OCI-LY7 (cell line): ENCODE measurements around the gene ITGA7.
A peak's percentile ranks its signal among the peaks of the same experiment; 100 is the strongest.

Experiments used
- EZH2phosphoT487 ChIP-seq: fragments of 200-600 bp; sonication (generic); IDR thresholded peaks from 2 replicates; pipeline ENCODE4 v1.6.1; 2018; ENCODE audit warnings: low read depth, borderline replicate concordance, mild to moderate bottlenecking, mixed run types, antibody characterized with exemption, low read length, moderate library complexity, mixed read lengths
- TF ChIP-seq, protein P1 (sequence below): fragments of 200-600 bp; sonication (generic); conservative IDR thresholded peaks from 2 replicates; pipeline ENCODE4 v1.5.1; 2014; ENCODE audit warnings: mild to moderate bottlenecking, antibody characterized with exemption, low read length, moderate library complexity, mixed read lengths

DNA sequence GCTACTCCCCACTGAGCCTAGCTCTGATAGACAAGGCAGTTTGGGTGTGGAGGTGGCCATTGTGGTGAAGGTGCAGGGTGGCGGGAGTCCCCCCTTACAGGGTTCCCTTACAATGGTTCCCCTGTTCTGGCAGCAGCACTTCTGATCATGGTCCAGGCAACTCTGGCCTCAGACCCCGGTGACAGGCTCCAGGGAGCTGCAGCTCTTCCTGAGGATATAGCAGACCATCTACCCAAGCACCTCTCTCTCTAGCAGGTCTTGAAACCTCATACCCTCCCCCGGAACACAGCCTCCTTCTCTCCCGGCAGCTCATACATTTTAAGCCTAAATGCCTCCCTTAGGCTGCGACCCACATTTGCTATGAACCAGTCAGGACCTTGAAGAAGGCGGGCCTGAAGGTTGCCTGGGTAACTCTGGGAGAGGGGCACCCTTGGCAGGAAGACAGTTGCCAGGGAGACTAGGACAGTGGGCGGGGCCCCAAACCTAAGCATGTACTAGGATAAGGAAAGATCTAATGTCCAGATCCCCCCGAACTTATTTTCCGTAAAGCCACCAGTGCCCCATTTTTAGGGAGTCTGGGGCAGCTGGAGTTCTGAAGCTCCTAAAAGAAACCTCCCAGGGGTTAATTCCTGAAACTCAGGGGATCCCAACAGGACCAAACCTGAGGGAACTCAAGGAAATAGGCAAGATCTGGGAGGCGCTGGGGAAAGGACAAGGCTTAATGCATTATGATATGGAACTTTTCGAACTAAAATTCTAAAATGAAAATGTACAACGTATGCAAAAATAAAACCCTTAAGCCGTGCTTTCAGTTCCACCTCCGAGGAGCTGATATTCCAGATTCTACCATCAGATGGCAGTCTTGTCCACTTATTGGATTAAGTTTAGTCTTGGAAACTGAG lies 30.7 kb upstream of the ITGA7 start:
- TF ChIP-seq, protein P1, sequence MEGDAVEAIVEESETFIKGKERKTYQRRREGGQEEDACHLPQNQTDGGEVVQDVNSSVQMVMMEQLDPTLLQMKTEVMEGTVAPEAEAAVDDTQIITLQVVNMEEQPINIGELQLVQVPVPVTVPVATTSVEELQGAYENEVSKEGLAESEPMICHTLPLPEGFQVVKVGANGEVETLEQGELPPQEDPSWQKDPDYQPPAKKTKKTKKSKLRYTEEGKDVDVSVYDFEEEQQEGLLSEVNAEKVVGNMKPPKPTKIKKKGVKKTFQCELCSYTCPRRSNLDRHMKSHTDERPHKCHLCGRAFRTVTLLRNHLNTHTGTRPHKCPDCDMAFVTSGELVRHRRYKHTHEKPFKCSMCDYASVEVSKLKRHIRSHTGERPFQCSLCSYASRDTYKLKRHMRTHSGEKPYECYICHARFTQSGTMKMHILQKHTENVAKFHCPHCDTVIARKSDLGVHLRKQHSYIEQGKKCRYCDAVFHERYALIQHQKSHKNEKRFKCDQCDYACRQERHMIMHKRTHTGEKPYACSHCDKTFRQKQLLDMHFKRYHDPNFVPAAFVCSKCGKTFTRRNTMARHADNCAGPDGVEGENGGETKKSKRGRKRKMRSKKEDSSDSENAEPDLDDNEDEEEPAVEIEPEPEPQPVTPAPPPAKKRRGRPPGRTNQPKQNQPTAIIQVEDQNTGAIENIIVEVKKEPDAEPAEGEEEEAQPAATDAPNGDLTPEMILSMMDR = peak; percentile 94
- TF ChIP-seq EZH2phosphoT487 = no peak
